Stimulated activated CD8-positive, alpha-beta memory T cell treated with anti-CD3 and anti-CD28 coated beads, Interleukin-12 subunit alpha, Interleukin-12 subunit beta, amount 100 ng/mL, for 4 hours (primary cell): Measurements from ENCODE around the gene ALG12.

Experiments used
- DNase-seq: peaks from one replicate; pipeline ENCODE4 v3.0.0-alpha.2; 2020; ENCODE audit warnings: low read depth

Gene ALG12

DNA sequence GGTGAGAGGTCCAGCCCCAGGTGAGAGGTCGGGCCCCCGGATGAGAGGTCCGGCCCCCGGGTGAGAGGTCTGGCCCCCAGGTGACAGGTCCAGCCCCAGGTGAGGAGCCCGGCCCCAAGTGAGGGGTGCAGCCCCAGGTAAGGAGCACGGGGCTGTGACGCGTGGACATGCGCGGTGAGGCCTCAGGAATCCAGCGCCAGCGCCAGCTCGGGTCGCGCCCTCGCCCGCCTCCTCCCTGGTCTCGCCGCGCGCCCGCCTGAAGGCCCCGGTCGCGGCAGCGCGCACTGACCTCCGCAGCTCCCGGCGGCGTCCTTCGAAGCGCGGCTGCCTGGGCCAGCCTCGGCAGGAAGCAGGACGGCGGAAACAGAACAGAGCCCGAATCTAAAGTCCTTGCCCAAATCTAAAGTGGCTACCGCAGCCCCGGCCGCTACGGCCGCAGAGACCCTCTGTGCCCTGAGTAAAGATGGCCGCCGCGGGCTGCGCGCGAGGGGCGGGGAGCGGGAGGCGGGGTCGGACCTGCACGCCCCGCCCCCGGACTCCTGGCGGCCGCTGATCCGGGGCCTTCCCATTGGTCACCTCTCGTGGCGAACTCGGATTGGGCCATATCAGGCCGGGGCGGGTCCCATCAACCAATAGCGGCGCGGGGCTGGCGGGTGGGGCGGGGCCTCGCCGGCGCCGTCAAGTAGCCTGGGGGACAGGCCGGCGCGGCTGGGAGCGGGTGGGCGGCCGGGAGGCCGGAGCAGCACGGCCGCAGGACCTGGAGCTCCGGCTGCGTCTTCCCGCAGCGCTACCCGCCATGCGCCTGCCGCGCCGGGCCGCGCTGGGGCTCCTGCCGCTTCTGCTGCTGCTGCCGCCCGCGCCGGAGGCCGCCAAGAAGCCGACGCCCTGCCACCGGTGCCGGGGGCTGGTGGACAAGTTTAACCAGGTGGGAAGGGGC, at the start of gene ALG12, which contains the start of gene CRELD2:
Gene ALG12 (minus strand): TSS at position 465 of the 937 bp plus-strand sequence. CDS start 4,673 bp downstream, outside the sequence.
Gene CRELD2 (plus strand): TSS at position 661 of the 937 bp plus-strand sequence. CDS start 136 bp downstream, at position 797.
- peak; percentile 96 for DNase-seq

DNA sequence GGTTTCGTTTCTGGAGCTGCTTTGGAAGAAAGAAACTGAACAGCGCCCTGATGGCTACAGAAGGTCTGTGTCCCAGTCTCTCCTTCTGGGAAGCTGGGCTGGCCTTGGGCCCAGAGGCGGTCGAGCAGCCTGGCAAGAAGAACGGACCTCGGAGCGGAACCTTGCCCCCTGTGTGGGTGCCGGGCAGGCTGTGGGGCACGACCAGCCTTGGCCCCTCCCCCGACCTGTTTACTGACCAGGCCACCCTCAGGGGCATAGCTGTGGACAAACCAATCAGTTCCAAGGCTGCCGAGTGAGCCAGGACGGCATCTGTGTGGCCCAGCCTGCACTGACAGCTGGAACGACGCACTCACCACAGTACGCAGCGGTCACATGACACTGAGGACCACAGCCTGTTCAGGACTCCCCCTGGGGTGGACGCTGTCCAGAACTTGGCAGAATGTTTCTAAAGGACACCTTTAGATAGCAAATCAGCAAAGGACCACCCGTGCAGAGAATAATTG, 49.5 kb upstream of the ALG12 start:
- DNase-seq: no peak

GRCh38 chr22:49966774-49967705, 48.8 kb upstream of the ALG12 start:
- no peak for DNase-seq

DNA sequence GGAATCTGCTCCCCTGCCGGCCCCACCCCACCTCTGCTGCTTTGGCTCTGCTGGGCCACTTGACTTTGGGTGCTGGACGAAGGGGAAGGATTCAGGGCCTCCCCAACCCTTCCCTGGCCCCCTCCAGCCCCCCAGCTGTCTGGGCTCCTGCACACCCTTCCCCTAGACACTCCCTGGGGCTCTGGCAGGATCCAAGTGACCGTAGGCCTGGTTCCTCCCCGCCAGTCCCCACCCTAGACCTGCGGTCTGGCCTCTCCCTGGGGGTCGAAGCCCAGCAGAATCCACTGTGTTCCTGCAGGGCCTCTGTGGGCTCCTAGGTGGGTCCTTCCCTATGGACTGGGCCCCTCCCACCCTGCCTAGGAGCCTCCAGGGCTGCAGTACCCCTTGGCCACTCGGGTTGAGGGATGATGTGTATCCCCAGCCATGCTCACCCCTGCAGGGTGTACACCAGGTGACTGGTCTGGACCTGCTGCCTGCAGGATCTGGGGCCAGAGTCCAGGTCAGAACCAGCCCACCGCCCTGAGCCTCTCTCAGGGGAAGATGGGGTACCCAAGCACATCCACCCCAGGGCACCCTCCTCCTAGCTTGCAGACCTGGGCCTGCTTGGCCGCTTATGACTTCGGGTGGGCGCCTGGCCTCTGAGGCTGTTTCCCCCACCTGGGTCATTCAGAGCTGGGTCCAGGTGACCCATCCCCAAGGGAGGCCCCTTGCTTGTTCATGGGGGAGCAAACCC, 48.0 kb upstream of the ALG12 start:
- no peak for DNase-seq

GRCh38 chr22:49965091-49966040, 47.1 kb upstream of the ALG12 start:
- DNase-seq: peak; percentile 8

DNA sequence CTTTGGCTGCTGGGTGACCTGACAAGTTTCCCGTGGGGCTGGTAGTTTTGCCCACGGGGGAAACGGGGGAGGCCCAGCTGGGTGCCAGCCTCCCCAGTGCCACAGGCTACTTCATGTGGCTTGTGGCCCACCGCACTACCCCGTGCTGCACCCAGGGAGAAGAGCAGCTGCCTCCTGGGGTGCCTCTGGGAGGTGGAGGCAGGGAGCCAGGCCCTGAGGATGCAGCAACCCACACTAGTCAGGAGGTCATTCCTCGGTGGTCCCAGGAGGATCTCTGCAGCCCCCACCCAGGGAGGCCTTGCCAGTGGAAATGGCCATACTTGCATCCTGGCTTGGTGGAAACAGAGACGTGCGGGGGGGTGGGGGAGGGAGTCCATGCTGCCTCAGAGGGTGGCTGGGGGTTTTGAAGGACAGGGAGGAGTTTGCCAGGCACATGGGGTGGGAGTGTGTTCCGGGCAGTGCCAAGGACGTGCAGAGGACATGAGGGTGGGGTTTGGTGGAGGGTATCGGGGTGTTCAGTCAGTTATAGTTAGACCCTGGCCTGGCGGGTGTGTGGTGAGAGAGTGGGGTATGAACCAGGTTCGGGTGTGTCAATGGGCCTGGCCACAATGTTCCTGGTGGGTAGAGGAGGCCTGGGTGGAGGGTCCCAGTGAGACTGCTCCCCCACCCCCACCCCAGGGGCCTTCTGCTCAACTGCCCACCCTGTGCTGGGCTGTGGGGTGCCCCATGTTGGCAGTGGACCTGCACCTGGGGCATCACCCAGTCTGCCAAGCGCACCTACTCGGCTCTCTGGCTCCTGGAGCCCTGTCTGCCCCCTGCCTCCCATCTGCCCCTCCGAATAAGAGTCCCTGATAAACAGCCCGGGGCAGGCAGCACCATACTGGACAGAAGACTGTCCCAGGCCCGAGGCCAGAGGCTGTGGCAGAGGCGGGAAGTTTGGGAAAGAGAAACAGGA, 46.2 kb upstream of the ALG12 start:
- DNase-seq: peak; percentile 5

- no peak for DNase-seq
These were observed 45.4 kb upstream of the ALG12 start for GRCh38 chr22:49963647-49964026.

DNA sequence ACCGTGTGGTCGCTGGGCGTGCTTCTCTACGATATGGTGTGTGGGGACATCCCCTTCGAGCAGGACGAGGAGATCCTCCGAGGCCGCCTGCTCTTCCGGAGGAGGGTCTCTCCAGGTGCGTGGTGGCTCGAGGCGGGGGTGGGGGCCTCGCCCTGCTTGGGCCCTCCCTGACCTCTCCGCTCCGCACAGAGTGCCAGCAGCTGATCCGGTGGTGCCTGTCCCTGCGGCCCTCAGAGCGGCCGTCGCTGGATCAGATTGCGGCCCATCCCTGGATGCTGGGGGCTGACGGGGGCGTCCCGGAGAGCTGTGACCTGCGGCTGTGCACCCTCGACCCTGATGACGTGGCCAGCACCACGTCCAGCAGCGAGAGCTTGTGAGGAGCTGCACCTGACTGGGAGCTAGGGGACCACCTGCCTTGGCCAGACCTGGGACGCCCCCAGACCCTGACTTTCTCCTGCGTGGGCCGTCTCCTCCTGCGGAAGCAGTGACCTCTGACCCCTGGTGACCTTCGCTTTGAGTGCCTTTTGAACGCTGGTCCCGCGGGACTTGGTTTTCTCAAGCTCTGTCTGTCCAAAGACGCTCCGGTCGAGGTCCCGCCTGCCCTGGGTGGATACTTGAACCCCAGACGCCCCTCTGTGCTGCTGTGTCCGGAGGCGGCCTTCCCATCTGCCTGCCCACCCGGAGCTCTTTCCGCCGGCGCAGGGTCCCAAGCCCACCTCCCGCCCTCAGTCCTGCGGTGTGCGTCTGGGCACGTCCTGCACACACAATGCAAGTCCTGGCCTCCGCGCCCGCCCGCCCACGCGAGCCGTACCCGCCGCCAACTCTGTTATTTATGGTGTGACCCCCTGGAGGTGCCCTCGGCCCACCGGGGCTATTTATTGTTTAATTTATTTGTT, 44.8 kb upstream of the ALG12 start:
- no peak for DNase-seq

- DNase-seq: peak; percentile 85
These were observed 43.9 kb upstream of the ALG12 start for GRCh38 chr22:49962012-49962750.

DNA sequence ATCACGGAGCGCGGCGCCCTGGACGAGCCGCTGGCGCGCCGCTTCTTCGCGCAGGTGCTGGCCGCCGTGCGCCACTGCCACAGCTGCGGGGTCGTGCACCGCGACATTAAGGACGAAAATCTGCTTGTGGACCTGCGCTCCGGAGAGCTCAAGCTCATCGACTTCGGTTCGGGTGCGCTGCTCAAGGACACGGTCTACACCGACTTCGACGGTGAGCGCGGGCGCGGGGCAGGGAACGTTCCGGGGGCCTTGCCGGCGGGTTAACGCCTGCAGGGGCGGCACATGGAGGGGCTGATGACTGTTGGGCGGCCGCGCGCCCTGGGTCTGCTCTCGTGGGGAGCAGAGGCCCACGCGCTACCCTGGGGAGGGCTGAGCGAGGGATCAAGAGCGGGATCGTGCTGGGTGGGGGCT, 43.4 kb upstream of the ALG12 start:
- no peak for DNase-seq

- no peak for DNase-seq
These were observed 42.9 kb upstream of the ALG12 start for GRCh38 chr22:49961005-49961600.

GRCh38 chr22:49960159-49961004, 42.1 kb upstream of the ALG12 start, which contains the start of gene PIM3:
Gene PIM3, plus strand, starts transcription at chr22:49960772. Its CDS starts 176 bp downstream, at chr22:49960948.
- DNase-seq: peak; percentile 91

- DNase-seq: no peak
These were observed 41.5 kb upstream of the ALG12 start for GRCh38 chr22:49959782-49960158.

DNA sequence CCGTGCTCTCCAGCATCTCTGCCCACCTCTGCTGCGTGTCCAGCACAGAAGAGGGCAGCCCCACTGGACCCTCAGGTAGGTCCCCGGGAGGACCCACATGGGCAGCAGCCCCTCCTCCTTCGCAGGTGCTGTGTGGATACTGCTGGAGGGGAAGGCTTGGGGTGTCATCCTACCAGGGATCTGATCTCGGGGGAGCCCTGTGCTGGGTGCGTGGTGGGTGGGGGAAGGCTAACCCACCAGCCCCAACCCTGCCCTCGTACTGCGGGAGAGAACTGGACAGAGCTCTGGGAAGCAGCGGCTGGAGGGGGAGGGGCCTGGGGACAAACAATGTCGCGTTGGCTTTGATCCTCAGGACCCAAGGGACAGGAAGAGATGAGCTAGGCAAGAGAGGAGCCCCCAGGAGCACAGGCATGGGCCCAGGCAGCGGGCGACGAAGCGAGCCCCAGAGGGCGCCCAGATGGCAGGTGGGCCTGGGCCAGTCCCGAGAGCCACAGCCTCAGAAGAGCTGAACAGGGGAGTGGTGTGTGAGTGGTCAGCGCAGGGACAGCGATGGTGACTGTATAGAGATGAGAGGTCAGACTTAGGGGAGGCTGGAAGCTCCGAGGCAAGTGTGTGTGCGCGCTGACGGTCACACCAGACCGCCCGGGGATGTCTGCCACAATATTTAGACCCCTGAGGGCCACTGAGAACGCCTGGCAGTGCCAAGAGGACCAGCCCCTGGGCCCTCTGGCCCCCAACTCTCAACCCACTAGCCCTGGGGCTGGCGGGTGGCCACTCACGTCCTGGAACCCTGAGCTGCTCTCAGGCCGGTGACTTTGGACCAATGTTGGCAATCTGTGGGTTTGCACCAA, 40.9 kb upstream of the ALG12 start:
- DNase-seq: no peak

DNA sequence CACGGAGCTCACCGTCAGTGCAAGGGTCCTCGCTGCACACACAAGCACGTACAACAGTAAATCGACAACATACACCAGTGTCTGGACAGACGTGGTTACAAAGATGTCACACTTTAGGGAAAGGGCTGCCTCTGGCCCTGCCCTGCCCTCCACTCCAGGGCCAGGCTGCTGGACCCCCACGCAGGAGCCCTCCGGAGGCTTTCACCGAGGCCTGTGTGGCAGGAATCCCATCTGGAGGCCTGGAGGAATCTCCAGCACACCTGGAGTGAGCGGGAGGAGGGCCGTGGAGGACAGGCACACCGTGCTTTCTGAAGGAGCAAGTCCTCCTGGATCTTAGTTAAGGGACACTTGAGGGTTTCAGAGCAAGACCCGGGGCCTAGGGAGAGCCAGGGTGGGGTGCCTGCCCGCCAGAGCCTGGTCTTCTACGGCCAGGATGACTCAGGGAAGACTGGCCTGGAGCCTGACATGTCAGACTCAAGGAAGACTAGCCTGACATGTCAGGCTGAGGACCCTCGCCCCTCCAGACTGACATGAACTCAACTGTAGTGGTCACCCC, 40.2 kb upstream of the ALG12 start:
- DNase-seq: no peak
